ENCODE measurements around the gene BTRC. TPM values are rescaled to one million over a fixed set of nuclear protein-coding genes. Genes with fewer than 3 reads are reported as not detected.

The BTRC gene
- total RNA-seq, 1 experiment from 2014 or later: 5.7 TPM

DNA sequence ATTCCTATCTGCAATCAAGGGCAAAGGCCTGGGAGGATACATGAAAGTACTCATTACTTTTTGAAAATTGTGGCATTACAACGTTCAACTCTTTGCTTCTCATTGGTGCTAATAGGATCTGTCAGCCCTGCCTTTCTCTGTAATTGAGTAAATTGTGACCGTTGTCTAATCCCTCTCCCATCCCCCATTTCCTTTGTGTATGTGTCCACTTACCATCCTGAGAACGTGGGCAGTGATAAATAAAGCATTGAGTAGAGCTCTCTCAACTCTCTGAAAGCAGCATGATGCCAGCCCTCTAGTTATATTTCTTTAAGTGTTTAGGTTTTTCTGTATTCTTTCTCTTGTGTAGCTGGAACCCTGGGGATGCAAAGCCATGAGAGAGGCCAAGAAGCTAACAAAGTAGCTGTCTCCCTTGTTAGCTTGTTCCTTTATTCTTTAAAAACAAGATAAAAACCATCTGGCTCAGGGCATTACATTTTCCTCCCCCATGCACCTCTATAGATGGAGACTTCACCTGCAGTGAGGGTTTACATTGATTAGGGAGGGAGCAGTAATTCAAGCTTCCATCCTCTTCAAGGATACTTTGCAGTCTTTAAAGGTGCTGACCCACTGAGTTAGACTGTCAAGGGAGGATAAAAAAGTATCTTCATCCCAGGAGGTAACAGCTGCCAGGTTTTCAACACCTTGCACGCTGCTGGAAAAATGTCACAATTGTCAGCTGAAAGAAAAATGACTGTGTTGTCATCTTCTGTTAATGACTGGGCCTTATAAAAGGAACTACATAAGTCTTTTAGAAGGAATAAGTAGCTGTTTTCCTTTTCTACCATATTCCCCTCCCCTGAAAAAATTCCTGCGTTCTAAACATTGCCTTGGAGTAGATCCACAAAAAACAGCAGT is 112.3 kb downstream of the BTRC start:
- no peak overlapping the region for H3K4me3 ChIP-seq (ENCODE audit: low read length)
- H3K9ac ChIP-seq (ENCODE audit: low read length): no peak overlapping the region
- BruUV-seq (replicated peaks): no TSS peak
- no peaks in the 10 kb centered on the region for H3K9me2 ChIP-seq (replicated peaks; ENCODE audit: low read length)
- no peaks in the 10 kb centered on the region for H4K20me1 ChIP-seq (ENCODE audit: low read length)
- intact Hi-C loops (cut with micrococcal nuclease): no loop called here
- H2AFZ ChIP-seq (ENCODE audit: low read length): no peak overlapping the region
- CTCF ChIA-PET: interaction anchor here (0.6 to 1.4 kb wide), 10 partner anchors 49 to 635 kb away, joined by 5 to 12 read pairs (median 7); no protein-coding TSS in a partner anchor
- no peak overlapping the region for H3K4me2 ChIP-seq (ENCODE audit: low read length)
- no peaks in the 10 kb centered on the region for H3K79me2 ChIP-seq (ENCODE audit: low read length)
- no peak for DNase-seq
- H3K27me3 ChIP-seq (ENCODE audit: low read length): no peaks in the 10 kb centered on the region
- ATAC-seq: no peak
- H3K36me3 ChIP-seq (ENCODE audit: low read depth, low read length): no peaks in the 10 kb centered on the region
- H3F3A ChIP-seq (ENCODE audit: low read length, unreplicated experiment): no peaks in the 10 kb centered on the region
- TF ChIP-seq, protein P1, sequence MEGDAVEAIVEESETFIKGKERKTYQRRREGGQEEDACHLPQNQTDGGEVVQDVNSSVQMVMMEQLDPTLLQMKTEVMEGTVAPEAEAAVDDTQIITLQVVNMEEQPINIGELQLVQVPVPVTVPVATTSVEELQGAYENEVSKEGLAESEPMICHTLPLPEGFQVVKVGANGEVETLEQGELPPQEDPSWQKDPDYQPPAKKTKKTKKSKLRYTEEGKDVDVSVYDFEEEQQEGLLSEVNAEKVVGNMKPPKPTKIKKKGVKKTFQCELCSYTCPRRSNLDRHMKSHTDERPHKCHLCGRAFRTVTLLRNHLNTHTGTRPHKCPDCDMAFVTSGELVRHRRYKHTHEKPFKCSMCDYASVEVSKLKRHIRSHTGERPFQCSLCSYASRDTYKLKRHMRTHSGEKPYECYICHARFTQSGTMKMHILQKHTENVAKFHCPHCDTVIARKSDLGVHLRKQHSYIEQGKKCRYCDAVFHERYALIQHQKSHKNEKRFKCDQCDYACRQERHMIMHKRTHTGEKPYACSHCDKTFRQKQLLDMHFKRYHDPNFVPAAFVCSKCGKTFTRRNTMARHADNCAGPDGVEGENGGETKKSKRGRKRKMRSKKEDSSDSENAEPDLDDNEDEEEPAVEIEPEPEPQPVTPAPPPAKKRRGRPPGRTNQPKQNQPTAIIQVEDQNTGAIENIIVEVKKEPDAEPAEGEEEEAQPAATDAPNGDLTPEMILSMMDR (conservative IDR thresholded peaks at IDR 0.05; ENCODE audit: low read depth, low read length): no peak
- TF ChIP-seq EZH2phosphoT487 (IDR thresholded peaks at IDR 0.05; ENCODE audit: borderline replicate concordance, low read length) (no peak), EZH2 (IDR thresholded peaks at IDR 0.05; ENCODE audit: low read length, unreplicated experiment) (no peak)
- 0 out of 2 replicates have a peak, but pooled peaks cover 4% of the 10 kb centered on the region for H3K4me1 ChIP-seq (ENCODE audit: insufficient read depth, low read length)
- no peak overlapping the region for H3K27ac ChIP-seq (ENCODE audit: low read length)
- POLR2A ChIA-PET (ENCODE audit: unreplicated experiment): interaction anchor here (0.6 kb wide), 1 partner anchor 171 kb away, joined by 4 read pairs; no protein-coding TSS in a partner anchor
- H3K9me3 ChIP-seq (ENCODE audit: low read length): no peaks in the 10 kb centered on the region

DNA sequence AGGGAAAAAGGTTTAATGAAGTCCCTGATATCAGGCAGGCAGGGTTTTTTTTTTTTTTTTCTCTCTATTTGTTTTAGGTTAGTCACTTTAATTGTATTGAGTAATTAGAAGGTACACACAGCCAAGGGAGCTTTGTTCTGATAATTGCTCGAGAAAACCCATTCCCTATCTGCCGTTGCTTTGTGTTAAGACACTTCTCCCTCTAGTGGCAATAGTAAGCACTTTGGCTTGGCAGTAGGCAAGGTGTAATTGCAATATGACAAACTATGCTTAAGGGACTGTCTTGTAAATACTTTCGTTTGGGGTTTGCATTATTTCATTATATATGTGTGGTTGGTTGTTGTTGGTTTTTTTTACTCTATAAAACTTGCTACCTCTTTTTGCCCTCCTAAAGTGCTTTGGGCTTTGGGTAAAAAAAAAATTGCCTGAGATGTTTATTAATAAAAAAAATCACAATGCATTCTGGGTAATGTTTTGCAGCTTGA is 113.4 kb downstream of the BTRC start:
- Histone ChIP-seq H3K27ac (ENCODE audit: low read length) (no peak overlapping the region), H2AFZ (ENCODE audit: low read length) (no peak overlapping the region; the same call in 1 of the 2 replicates), H4K20me1 (ENCODE audit: low read length) (no peaks in the 10 kb centered on the region), H3K4me2 (ENCODE audit: low read length) (peak overlapping the region; percentile 62), H3K27me3 (ENCODE audit: low read length) (no peaks in the 10 kb centered on the region), H3K4me1 (ENCODE audit: insufficient read depth, low read length) (0 out of 2 replicates have a peak, but pooled peaks cover 4% of the 10 kb centered on the region), H3K79me2 (ENCODE audit: low read length) (no peaks in the 10 kb centered on the region), H3K36me3 (ENCODE audit: low read depth, low read length) (no peaks in the 10 kb centered on the region), H3F3A (ENCODE audit: low read length, unreplicated experiment) (no peaks in the 10 kb centered on the region), H3K4me3 (ENCODE audit: low read length) (peak overlapping the region; percentile 27; the same call in 1 of the 2 replicates), H3K9me3 (ENCODE audit: low read length) (no peaks in the 10 kb centered on the region), H3K9ac (ENCODE audit: low read length) (no peak overlapping the region), H3K9me2 (replicated peaks; ENCODE audit: low read length) (no peaks in the 10 kb centered on the region)
- POLR2A ChIA-PET (ENCODE audit: unreplicated experiment): no interaction called here
- CTCF ChIA-PET: interaction anchor here (0.6 to 1.4 kb wide), 17 partner anchors 21 to 634 kb away, joined by 3 to 12 read pairs (median 6); no protein-coding TSS in a partner anchor
- no peak for TF ChIP-seq EZH2phosphoT487 (IDR thresholded peaks at IDR 0.05; ENCODE audit: borderline replicate concordance, low read length)
- TF ChIP-seq, protein P1 (conservative IDR thresholded peaks at IDR 0.05; ENCODE audit: low read depth, low read length): peak; percentile 81
- intact Hi-C loops (cut with micrococcal nuclease): loop anchor here (1.0 kb wide), 1 partner anchor 166 kb away; no protein-coding TSS in a partner anchor
- DNase-seq: peak; percentile 69
- ATAC-seq: peak; percentile 81
- BruUV-seq (replicated peaks): no TSS peak

All from PC-3 (cell line).